GM23338 (cell line): ENCODE measurements around the gene CYP26C1.

Experiments
- EZH2 ChIP-seq: fragments of 200-600 bp; sonication (generic); IDR thresholded peaks from one replicate; pipeline ENCODE4 v1.8.0; 2017; ENCODE audit warnings: antibody characterized with exemption, mild to moderate bottlenecking, low read depth; ENCODE audit not compliant: unreplicated experiment
- POLR2AphosphoS5 ChIP-seq: IDR thresholded peaks from 2 replicates; pipeline ENCODE4 v1.6.1; 2016; ENCODE audit warnings: antibody characterized with exemption, low read depth
- ZNF331 ChIP-seq: fragments of 250-450 bp; sonication (Bioruptor Pico); IDR thresholded peaks from 2 replicates; pipeline ENCODE4 v1.5.0; 2020; ENCODE audit warnings: low read depth, mild to moderate bottlenecking, moderate library complexity
- TF ChIP-seq, protein P1 (sequence below), 2 experiments: fragments of 200-600 bp in 1 of 2; sonication (generic) in 1 of 2; conservative IDR thresholded peaks; 2 replicates each; pipeline versions ENCODE4 v1.5.1 to v1.6.1; 2016 to 2017; ENCODE audit warnings: antibody characterized with exemption in 2 of 2, low read depth in 2 of 2, mild to moderate bottlenecking in 2 of 2, moderate library complexity in 1 of 2

DNA sequence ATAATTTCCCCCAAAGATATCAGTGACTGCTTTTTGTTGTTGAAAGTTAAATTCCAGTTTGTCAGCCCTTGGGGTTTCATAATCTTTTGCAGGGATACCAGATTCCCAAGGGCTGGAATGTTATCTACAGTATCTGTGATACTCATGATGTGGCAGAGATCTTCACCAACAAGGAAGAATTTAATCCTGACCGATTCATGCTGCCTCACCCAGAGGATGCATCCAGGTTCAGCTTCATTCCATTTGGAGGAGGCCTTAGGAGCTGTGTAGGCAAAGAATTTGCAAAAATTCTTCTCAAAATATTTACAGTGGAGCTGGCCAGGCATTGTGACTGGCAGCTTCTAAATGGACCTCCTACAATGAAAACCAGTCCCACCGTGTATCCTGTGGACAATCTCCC lies 16.3 kb downstream of the CYP26C1 start:
- TF ChIP-seq, protein P1, sequence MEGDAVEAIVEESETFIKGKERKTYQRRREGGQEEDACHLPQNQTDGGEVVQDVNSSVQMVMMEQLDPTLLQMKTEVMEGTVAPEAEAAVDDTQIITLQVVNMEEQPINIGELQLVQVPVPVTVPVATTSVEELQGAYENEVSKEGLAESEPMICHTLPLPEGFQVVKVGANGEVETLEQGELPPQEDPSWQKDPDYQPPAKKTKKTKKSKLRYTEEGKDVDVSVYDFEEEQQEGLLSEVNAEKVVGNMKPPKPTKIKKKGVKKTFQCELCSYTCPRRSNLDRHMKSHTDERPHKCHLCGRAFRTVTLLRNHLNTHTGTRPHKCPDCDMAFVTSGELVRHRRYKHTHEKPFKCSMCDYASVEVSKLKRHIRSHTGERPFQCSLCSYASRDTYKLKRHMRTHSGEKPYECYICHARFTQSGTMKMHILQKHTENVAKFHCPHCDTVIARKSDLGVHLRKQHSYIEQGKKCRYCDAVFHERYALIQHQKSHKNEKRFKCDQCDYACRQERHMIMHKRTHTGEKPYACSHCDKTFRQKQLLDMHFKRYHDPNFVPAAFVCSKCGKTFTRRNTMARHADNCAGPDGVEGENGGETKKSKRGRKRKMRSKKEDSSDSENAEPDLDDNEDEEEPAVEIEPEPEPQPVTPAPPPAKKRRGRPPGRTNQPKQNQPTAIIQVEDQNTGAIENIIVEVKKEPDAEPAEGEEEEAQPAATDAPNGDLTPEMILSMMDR (conservative IDR thresholded peaks at IDR 0.05; ENCODE audit: low read depth in 2 of 2): no peak
- TF ChIP-seq EZH2: peak; percentile 25
- no peak for TF ChIP-seq ZNF331 (CRISPR knock-in tag)
- TF ChIP-seq POLR2AphosphoS5: no peak
